Stimulated activated CD8-positive, alpha-beta memory T cell treated with anti-CD3 and anti-CD28 coated beads, Interleukin-15, amount 100 ng/mL, for 4 hours (primary cell): ENCODE data around the gene FRMD4A.
"Not testable (repeated sequence)": the region's sequence is repeated elsewhere in the genome, so short reads cannot be mapped to it uniquely, and the experiment has no call there.

Source experiments
- DNase-seq, 2 donors: peaks; one replicate each; pipeline ENCODE4 v3.0.0-alpha.2; 2020; ENCODE audit warnings: low read depth in 2 of 2

The FRMD4A gene

GRCh38 chr10:13913897-13914296 is 416.8 kb downstream of the FRMD4A start:
- no peak for DNase-seq

- no peak for DNase-seq
These were observed 418.8 kb downstream of the FRMD4A start for GRCh38 chr10:13911821-13912520.

GRCh38 chr10:13909516-13910258 is 421.0 kb downstream of the FRMD4A start:
- no peak for DNase-seq

GRCh38 chr10:13908475-13908874 is 422.2 kb downstream of the FRMD4A start:
- DNase-seq = no peak

- DNase-seq = no peak
These were observed 423.2 kb downstream of the FRMD4A start for GRCh38 chr10:13907570-13907969.

- no peak for DNase-seq
These were observed 425.4 kb downstream of the FRMD4A start for GRCh38 chr10:13905281-13905680.

- no peak for DNase-seq
These were observed 426.7 kb downstream of the FRMD4A start for GRCh38 chr10:13904064-13904463.

GRCh38 chr10:13902868-13903587 is 427.7 kb downstream of the FRMD4A start:
- no peak for DNase-seq

GRCh38 chr10:13899941-13900340 is 430.8 kb downstream of the FRMD4A start:
- no peak for DNase-seq

- not testable (repeated sequence) for DNase-seq
These were observed 434.6 kb downstream of the FRMD4A start for GRCh38 chr10:13896146-13896545.

- no peak for DNase-seq
These were observed 436.2 kb downstream of the FRMD4A start for GRCh38 chr10:13894412-13895093.

GRCh38 chr10:13893926-13894325 is 436.8 kb downstream of the FRMD4A start:
- DNase-seq = no peak

- DNase-seq = no peak
These were observed 437.9 kb downstream of the FRMD4A start for GRCh38 chr10:13892871-13893270.

- no peak for DNase-seq
These were observed 438.7 kb downstream of the FRMD4A start for GRCh38 chr10:13892001-13892491.

- DNase-seq = no peak
These were observed 439.4 kb downstream of the FRMD4A start for GRCh38 chr10:13891128-13892000.

- no peak for DNase-seq
These were observed 440.2 kb downstream of the FRMD4A start for GRCh38 chr10:13890233-13891127.

- DNase-seq = no peak
These were observed 443.0 kb downstream of the FRMD4A start for GRCh38 chr10:13887761-13888160.

GRCh38 chr10:13885238-13885990 is 445.3 kb downstream of the FRMD4A start:
- no peak for DNase-seq
